CD4-positive, CD25-positive, alpha-beta regulatory T cell (primary cell): ENCODE data around the gene DYSF. TPM values are rescaled to one million over a fixed set of nuclear protein-coding genes. Genes with fewer than 3 reads are reported as not detected.
A peak's percentile ranks its signal among the peaks of the same experiment; 100 is the strongest.

Experiments used
- ATAC-seq, 2 donors: fragments of 150-1000 bp; cut with Tn5 transposase; one replicate each; pipeline ENCODE4 v1.10.0; 2021; ENCODE audit warnings: low read depth in 2 of 2, moderate number of reproducible peaks in 2 of 2, moderate library complexity in 1 of 2
- DNase-seq, 3 donors: peaks; one replicate each; pipeline versions ENCODE4 v3.0.0 to v3.0.0-alpha.2; 2012 to 2022; ENCODE audit warnings: mixed read lengths in 1 of 3
- H3K27ac ChIP-seq: one replicate; pipeline ENCODE4 v1.7.0; 2013; ENCODE audit warnings: mild to moderate bottlenecking, low read length; ENCODE audit not compliant: insufficient read depth, poor library complexity, severe bottlenecking
- H3K27me3 ChIP-seq: one replicate; pipeline ENCODE4 v1.7.0; 2013; ENCODE audit warnings: low read length; ENCODE audit not compliant: control insufficient read depth, insufficient read depth
- H3K36me3 ChIP-seq: one replicate; pipeline ENCODE4 v1.7.0; 2013; ENCODE audit warnings: mild to moderate bottlenecking, low read length, moderate library complexity; ENCODE audit not compliant: control insufficient read depth, insufficient read depth
- H3K4me1 ChIP-seq: 2 replicates; pipeline ENCODE4 v1.7.0; 2013; ENCODE audit warnings: mild to moderate bottlenecking, low read length; ENCODE audit not compliant: insufficient read depth, control insufficient read depth, poor library complexity, severe bottlenecking
- H3K4me3 ChIP-seq: one replicate; pipeline ENCODE4 v1.7.0; 2013; ENCODE audit warnings: low read depth, mild to moderate bottlenecking, low read length, moderate library complexity
- H3K9me3 ChIP-seq, 2 experiments: 1 replicate in 1 of 2; 2 replicates in 1 of 2; pipeline ENCODE4 v1.7.0; 2013; ENCODE audit warnings: low read length in 2 of 2, mild to moderate bottlenecking in 1 of 2, moderate library complexity in 1 of 2; ENCODE audit not compliant: control insufficient read depth in 2 of 2
- H3K27ac Mint-ChIP-seq, 3 donors: one replicate each; pipeline ENCODE4 v1.8.0; 2020 to 2022; ENCODE audit warnings: mild to moderate bottlenecking in 3 of 3, mixed read lengths in 3 of 3, moderate library complexity in 2 of 3
- H3K27me3 Mint-ChIP-seq: one replicate; pipeline ENCODE4 v1.8.0; 2022; ENCODE audit warnings: mild to moderate bottlenecking, mixed read lengths
- H3K36me3 Mint-ChIP-seq: one replicate; pipeline ENCODE4 v1.8.0; 2020; ENCODE audit warnings: mixed read lengths
- H3K4me1 Mint-ChIP-seq, 4 donors: one replicate each; pipeline ENCODE4 v1.8.0; 2020 to 2022; ENCODE audit warnings: mixed read lengths in 4 of 4, mild to moderate bottlenecking in 1 of 4
- H3K4me3 Mint-ChIP-seq, 4 donors: one replicate each; pipeline ENCODE4 v1.8.0; 2020 to 2022; ENCODE audit warnings: mild to moderate bottlenecking in 4 of 4, mixed read lengths in 4 of 4, moderate library complexity in 3 of 4
- H3K9me3 Mint-ChIP-seq, 7 donors: one replicate each; pipeline ENCODE4 v1.8.0; 2020 to 2022; ENCODE audit warnings: mixed read lengths in 7 of 7, mild to moderate bottlenecking in 3 of 7, moderate library complexity in 2 of 7
- polyA plus RNA-seq, 4 donors: library from polyadenylated mRNA; unstranded; fragments of 300-500 nt; fragmentation: Illumina TruSeq; gene quantifications; one replicate each; pipeline ENCODE4 v1.2.3, GENCODE V29; 2021
- total RNA-seq: library from RNA; stranded (reverse); gene quantifications from one replicate; pipeline ENCODE4 v1.2.3, GENCODE V29; 2022

DYSF gene
- total and polyA plus RNA-seq, 5 donors from 2014 or later, result 0.10 to 0.13 TPM; not detected in 3

DNA sequence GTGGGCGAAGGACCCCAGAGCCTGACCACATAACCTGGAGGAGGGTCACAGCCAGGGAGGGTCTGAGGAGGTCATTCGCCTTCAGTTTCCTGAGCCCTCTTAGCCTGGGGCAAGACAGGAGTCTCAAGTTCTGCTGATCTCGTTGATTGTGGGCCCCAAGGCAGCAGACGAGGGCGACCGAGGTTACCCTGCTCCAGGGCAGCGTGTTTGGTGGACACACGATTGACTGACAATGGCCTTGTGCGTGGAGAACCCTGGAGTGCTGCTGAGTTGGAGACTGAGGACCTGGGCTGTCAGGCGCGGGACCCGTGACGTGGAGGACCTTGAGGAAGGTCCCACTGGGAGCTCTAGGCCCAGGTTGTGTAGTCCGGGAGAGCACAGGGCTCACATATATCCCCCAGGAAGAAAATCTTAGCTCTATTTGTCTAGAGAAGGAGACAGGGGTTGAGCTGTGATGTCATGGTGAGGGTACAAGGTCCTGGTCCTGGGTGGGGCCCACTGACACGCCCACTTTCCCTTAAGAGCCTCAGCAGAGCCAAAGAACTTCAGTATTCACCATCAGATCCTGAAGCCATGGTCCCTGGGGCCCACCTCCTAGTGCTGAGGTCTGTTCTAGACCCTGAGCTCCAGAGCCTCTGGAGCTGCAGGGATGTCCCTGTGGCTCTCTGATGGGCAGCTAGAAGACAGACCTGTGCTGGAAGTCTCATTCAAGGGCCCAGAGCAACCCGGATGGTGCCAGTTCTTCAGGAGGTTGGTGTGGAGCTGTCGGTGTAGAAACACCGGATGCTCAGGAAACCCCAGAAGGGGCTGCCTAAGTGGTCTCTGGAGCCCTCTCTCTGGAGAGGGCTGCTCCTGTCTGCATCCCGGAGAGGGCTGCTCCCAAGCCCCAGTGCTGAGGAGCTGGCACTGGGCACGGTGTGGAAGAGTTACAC is 53.1 kb downstream of the DYSF start:
- Histone ChIP-seq H3K36me3 (no peaks in the 10 kb centered on the region), H3K4me1 (no peaks in the 10 kb centered on the region), H3K27me3 (no peaks in the 10 kb centered on the region), H3K9me3 (no peaks in the 10 kb centered on the region), H3K4me3 (no peak overlapping the region), H3K27ac (no peak overlapping the region)
- no peak overlapping the region for H3K27ac Mint-ChIP-seq
- H3K4me1 Mint-ChIP-seq, result peaks cover 0 to 3% (median 1%) of the 10 kb centered on the region in 4 donors
- no peaks in the 10 kb centered on the region for H3K36me3 Mint-ChIP-seq
- H3K4me3 Mint-ChIP-seq, result no peak overlapping the region
- no peaks in the 10 kb centered on the region for H3K9me3 Mint-ChIP-seq
- DNase-seq, result no peak
- peaks cover 5% of the 10 kb centered on the region for H3K27me3 Mint-ChIP-seq
- no peak for ATAC-seq

DNA sequence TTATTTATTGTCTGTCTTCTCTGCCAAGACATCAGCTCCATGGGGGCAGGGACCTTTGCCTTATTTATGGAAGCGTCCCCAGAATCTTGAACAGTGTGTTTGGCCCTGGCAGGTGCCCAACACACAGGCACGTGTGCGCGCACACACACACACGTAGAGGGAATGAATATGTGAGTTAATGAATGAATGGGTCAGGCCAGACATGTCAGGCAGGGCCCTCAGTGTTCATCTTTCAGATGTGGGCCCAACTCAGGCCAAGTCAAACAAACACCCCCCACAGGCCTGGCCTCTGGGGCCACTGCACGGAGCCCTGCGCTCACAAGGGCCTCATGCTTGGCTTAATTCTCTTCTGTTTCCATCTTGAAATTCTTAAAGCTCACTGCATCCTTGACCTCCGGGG is 54.1 kb downstream of the DYSF start:
- no peaks in the 10 kb centered on the region for H3K9me3 Mint-ChIP-seq
- H3K27me3 Mint-ChIP-seq, result peaks cover 5% of the 10 kb centered on the region
- H3K36me3 Mint-ChIP-seq, result no peaks in the 10 kb centered on the region
- H3K27me3 ChIP-seq, result no peaks in the 10 kb centered on the region
- DNase-seq (no peak), ATAC-seq (no peak)
- H3K9me3 ChIP-seq, result no peaks in the 10 kb centered on the region
- no peak overlapping the region for H3K27ac ChIP-seq
- H3K4me3 Mint-ChIP-seq, result no peak overlapping the region
- H3K4me1 ChIP-seq, result no peaks in the 10 kb centered on the region
- no peaks in the 10 kb centered on the region for H3K36me3 ChIP-seq
- peak overlapping the region in 1 of 3 donors; percentile 6 for H3K27ac Mint-ChIP-seq
- H3K4me3 ChIP-seq, result no peak overlapping the region
- H3K4me1 Mint-ChIP-seq, result peaks cover 0 to 3% (median 1%) of the 10 kb centered on the region in 4 donors

DNA sequence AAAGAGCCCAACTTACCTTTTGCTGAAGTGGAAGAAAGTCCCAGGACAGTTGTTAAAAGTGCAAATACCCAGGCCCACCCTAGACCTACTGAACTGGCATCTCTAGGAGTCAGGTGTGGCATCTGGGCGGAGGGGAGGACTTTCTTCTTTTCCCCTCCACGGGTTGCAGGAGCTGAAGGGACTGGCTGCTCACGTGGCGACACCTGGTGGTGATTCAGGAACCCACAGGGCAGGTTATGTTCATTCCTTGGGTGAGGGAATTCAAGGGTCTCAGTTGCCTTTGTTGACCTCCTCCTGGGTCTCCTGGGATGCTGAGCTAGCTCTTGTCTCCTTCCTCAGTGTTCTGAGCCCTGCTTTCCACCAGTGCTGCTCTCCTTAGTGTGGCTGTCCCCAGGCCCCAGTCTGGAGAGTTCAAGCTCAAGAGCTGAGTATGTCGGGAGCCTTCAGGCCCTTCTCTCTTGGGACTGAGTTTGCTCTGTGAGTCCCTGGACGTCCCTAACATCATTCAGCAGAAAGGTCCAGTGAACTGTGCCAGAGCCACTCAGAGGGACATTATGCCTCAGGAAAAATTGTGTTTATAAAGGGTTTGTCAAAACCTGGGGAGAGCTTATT is 56.9 kb downstream of the DYSF start:
- H3K27me3 ChIP-seq, result no peaks in the 10 kb centered on the region
- no peak overlapping the region for H3K27ac Mint-ChIP-seq
- no peak overlapping the region for H3K27ac ChIP-seq
- DNase-seq, result peak; percentile 53 to 67 (median 60)
- H3K4me3 Mint-ChIP-seq, result no peak overlapping the region
- no peaks in the 10 kb centered on the region for H3K36me3 ChIP-seq
- H3K4me1 ChIP-seq, result no peaks in the 10 kb centered on the region
- H3K4me3 ChIP-seq, result no peak overlapping the region
- ATAC-seq, result peak; percentile 40 to 44
- no peaks in the 10 kb centered on the region for H3K36me3 Mint-ChIP-seq
- peaks cover 0 to 3% (median 1%) of the 10 kb centered on the region in 4 donors for H3K4me1 Mint-ChIP-seq
- H3K9me3 ChIP-seq, result no peaks in the 10 kb centered on the region
- H3K27me3 Mint-ChIP-seq, result peaks cover 13% of the 10 kb centered on the region
- no peaks in the 10 kb centered on the region for H3K9me3 Mint-ChIP-seq

DNA sequence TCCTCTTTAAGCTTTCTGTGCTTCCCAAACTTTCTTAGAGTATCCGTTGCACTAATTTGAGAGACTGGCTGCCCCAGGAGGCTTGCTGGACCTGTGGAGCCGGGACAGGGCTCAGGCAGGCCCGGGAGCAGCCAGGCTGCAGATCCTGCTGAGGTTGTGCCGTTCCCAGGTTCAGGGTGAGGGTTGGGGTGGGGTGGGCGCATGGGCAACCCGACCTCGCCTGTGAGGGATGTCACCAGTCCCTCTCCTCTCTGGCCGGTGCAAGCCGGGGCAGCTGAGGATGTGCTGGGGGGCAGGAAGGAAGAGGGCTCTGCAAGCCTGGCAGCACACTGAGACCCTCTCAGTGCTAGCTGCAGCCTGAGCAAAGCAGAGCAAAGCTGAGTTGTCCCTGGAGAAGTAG is 57.6 kb downstream of the DYSF start:
- no peaks in the 10 kb centered on the region for H3K9me3 Mint-ChIP-seq
- H3K4me1 Mint-ChIP-seq, result peaks cover 0 to 3% (median 1%) of the 10 kb centered on the region in 4 donors
- DNase-seq (no peak), ATAC-seq (no peak)
- Histone ChIP-seq H3K4me3 (no peak overlapping the region), H3K27ac (no peak overlapping the region), H3K36me3 (no peaks in the 10 kb centered on the region), H3K9me3 (no peaks in the 10 kb centered on the region), H3K4me1 (no peaks in the 10 kb centered on the region), H3K27me3 (no peaks in the 10 kb centered on the region)
- no peaks in the 10 kb centered on the region for H3K36me3 Mint-ChIP-seq
- peaks cover 16% of the 10 kb centered on the region for H3K27me3 Mint-ChIP-seq
- H3K27ac Mint-ChIP-seq, result no peak overlapping the region
- H3K4me3 Mint-ChIP-seq, result no peak overlapping the region

DNA sequence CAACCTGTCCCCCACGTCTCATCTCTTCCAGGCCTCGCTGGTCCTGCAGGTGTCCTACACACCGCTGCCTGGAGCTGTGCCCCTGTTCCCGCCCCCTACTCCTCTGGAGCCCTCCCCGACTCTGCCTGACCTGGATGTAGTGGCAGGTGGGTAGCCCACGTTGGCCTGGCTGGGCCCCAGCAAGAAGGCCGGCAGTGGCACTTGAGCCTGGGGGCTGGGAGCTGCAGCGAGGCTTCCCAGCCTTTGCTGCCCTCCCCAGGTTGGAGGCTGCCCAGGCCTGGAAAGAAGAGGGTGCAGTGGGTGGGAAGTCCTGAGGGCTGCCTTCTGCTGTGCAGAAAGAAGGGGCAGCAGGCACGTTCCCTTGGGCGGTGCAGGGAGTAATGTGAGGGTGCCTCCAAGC is 58.4 kb downstream of the DYSF start:
- peaks cover 16% of the 10 kb centered on the region for H3K27me3 Mint-ChIP-seq
- H3K36me3 ChIP-seq, result no peaks in the 10 kb centered on the region
- no peaks in the 10 kb centered on the region for H3K27me3 ChIP-seq
- H3K9me3 Mint-ChIP-seq, result no peaks in the 10 kb centered on the region
- no peaks in the 10 kb centered on the region for H3K9me3 ChIP-seq
- H3K4me3 Mint-ChIP-seq, result no peak overlapping the region
- ATAC-seq, result no peak
- H3K27ac ChIP-seq, result no peak overlapping the region
- no peak overlapping the region for H3K4me3 ChIP-seq
- H3K36me3 Mint-ChIP-seq, result no peaks in the 10 kb centered on the region
- no peaks in the 10 kb centered on the region for H3K4me1 ChIP-seq
- no peak for DNase-seq
- no peak overlapping the region for H3K27ac Mint-ChIP-seq
- peaks cover 0 to 3% (median 1%) of the 10 kb centered on the region in 4 donors for H3K4me1 Mint-ChIP-seq

DNA sequence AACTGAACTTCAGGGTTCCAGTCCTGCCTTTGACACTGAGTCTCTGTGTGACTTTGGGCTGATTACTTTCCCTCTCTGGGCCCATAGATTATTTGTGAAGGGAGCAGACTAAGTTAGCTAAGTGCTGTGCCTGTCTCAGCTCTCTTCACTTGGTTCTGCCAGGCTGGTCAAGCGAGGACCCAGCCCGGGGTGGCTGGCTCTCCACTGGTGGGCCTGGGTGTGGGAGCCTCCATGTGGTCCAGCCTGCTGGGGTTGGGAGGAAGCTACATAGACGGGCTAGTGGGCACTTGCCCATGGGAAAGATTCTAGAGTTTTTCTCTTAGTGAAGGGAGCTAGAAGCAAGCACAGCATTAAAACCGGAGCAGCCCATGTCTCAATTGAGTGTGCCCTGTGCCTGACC is 59.0 kb downstream of the DYSF start:
- Histone ChIP-seq H3K27me3 (no peaks in the 10 kb centered on the region), H3K36me3 (no peaks in the 10 kb centered on the region), H3K4me1 (no peaks in the 10 kb centered on the region), H3K4me3 (no peak overlapping the region), H3K27ac (no peak overlapping the region), H3K9me3 (no peaks in the 10 kb centered on the region)
- H3K9me3 Mint-ChIP-seq, result no peaks in the 10 kb centered on the region
- no peaks in the 10 kb centered on the region for H3K36me3 Mint-ChIP-seq
- peaks cover 0 to 3% (median 1%) of the 10 kb centered on the region in 4 donors for H3K4me1 Mint-ChIP-seq
- no peak overlapping the region for H3K4me3 Mint-ChIP-seq
- H3K27me3 Mint-ChIP-seq, result peaks cover 13% of the 10 kb centered on the region
- no peak overlapping the region for H3K27ac Mint-ChIP-seq
- DNase-seq (no peak), ATAC-seq (no peak)

DNA sequence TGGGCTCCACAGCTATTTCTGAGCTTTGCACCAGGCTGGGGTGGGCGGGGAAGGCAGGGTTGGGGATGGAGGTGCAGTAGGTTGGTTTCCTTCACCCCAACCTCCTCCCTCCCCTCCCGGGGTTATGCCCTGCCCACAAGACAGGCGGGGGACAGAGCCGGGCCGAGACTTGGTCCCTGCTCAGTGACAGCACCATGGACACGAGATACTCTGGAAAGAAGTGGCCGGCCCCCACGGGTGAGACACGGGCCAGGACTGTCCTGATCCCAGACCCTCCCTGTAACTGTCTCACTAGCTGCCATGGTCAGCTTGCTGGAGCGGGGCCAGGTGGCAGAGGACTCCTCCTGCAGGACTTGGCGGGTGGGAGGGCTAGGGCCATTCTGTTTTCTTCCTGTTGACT is 59.7 kb downstream of the DYSF start:
- H3K36me3 ChIP-seq, result no peaks in the 10 kb centered on the region
- Mint-ChIP-seq H3K27me3 (peaks cover 11% of the 10 kb centered on the region), H3K9me3 (no peaks in the 10 kb centered on the region), H3K36me3 (no peaks in the 10 kb centered on the region), H3K4me1 (peaks cover 0 to 3% (median 1%) of the 10 kb centered on the region in 4 donors), H3K27ac (no peak overlapping the region), H3K4me3 (no peak overlapping the region)
- no peaks in the 10 kb centered on the region for H3K27me3 ChIP-seq
- DNase-seq (no peak), ATAC-seq (no peak)
- H3K4me1 ChIP-seq, result no peaks in the 10 kb centered on the region
- H3K27ac ChIP-seq, result no peak overlapping the region
- H3K9me3 ChIP-seq, result no peaks in the 10 kb centered on the region
- H3K4me3 ChIP-seq, result no peak overlapping the region
